Measurements from ENCODE around the gene KATNB1. TPM values are rescaled to one million over a fixed set of nuclear protein-coding genes. Genes with fewer than 3 reads are reported as not detected.

Gene KATNB1
- total RNA-seq, 4 donors from 2014 or later = 16.8 to 30.2 (median 21.0) TPM

DNA sequence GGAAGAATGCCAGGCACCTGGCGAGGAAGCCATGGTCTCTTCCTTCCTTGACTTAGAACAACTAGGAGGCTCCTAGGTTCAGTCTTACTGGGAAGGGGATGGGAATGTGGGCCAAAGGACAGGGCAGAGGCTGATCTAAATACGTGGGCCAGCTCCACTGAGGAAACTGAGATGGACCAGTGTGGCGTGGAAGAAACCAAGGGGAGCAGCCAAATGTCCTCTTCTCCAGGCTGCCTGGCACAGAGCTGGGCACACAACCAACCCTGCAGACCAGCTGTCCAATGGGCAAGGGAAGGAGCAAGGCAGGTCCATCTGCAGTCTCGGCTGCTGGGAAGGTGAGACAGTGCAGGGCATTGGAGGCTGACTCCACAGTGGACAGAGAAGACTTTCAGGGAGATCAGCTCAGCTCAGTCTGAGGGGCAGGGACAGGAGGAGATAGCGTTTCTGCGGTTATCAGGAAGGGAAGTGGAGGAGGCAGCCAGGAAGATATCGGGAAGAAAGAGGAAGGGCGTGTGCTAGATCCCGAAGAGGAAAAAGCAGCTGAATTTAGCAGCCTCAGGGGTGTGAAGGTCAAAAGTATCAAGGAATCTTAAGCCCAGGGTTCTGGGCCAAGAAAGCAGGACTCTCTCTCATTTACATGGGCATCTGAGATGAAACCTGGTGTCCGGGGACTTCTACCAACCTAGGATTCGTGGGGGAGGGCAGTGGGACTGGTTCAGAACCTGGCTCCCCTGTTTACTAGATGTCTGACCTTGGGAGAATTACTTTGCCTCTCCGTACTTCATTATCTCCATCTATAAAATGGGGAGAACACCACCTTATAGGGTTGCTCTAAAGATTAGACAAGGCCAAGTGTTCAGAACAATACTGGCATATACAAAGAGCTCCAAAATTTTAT is 64.9 kb downstream of the KATNB1 start:
- TF ChIP-seq CTCF (IDR thresholded peaks at IDR 0.05) (no peak), POLR2A (IDR thresholded peaks at IDR 0.05) (no peak)
- Histone ChIP-seq H3K27ac (peak overlapping the region in 3 of 4 donors; percentile 82 to 90 (median 89)), H3K36me3 (peaks cover 0 to 10% (median 0%) of the 10 kb centered on the region in 3 donors), H3K4me1 (peaks cover 29 to 81% (median 45%) of the 10 kb centered on the region in 3 donors), H3K27me3 (no peaks in the 10 kb centered on the region), H3K4me3 (peak overlapping the region in 3 of 4 donors; percentile 55 to 71 (median 62)), H3K9me3 (no peaks in the 10 kb centered on the region)
- intact Hi-C loops (cut with DNase I) = no loop called here
- WGBS, 2 donors = 53 to 66% methylated on average over 10 to 12 of the region's 12 CpGs
- DNase-seq = no peak

DNA sequence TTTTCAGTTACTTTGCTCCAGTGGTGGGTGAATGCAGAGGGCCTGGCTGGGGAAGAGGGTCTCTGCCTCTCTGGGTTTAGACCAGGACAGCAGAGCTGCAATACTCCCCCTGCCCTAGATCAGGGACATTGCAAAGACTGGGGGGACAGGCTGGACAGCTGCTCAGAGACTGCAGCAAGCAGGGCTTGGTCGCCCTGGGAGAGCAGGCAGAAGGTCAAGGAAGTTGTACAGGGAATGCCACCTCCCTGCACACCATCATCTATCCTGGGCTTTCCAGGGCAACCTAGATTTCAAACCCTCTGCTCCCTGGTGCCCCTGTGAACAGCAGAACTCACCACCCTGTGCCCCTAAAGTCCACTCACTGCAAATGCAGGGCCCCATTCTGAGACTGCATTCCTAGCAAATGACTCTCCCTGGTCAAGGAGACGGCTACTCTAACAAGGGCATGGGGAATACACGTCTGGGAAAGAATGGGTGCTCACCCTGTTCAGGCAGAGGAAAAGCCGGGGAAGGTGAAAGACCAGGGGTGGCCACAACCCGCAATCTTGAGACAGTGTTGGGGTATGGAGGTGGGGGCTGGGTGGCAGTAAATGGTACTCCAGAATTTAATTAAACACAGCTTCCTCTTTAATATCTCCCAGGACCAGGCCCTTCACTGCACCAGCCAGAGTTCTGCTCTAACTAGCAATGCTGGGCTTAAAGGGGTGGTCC is 65.7 kb downstream of the KATNB1 start:
- Histone ChIP-seq H3K9me3 (no peaks in the 10 kb centered on the region), H3K4me3 (peak overlapping the region; percentile 38 to 71 (median 58)), H3K27me3 (no peaks in the 10 kb centered on the region), H3K4me1 (peaks cover 29 to 79% (median 45%) of the 10 kb centered on the region in 3 donors), H3K36me3 (peaks cover 0 to 10% (median 0%) of the 10 kb centered on the region in 3 donors), H3K27ac (peak overlapping the region; percentile 73 to 90 (median 86))
- 48 to 72% methylated on average over 4 of the region's 5 CpGs for WGBS, 2 donors
- TF ChIP-seq CTCF (IDR thresholded peaks at IDR 0.05) = no peak
- TF ChIP-seq POLR2A (IDR thresholded peaks at IDR 0.05) = no peak
- DNase-seq = no peak
- intact Hi-C loops (cut with DNase I) = no loop called here

DNA sequence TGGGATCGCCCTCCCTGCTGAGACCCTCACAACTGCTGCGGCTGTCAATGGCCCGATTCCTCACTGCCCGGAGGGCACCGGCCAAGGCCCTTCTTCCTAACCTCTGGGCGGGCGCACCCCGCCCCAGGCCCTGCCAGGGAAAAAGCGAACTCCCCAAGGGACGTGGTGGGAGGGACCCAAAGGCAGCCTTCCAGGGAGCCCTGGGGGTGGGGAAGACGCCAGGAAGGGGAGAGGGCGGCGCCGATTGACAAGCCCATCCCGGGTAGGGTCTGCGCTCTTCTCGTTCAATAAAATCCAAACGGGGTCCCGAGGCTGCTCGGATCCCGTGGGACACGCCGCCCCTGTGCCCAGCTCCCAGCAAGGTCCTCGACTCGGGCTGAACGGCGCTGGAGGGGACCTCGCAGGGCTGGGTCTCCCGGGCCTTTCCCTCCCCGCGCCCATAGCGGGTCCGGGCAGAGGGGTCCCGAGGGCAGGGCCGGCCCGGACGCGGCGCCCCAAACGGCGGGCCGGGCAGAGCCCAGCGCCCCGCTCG is 66.3 kb downstream of the KATNB1 start:
- H3K27me3 ChIP-seq = no peaks in the 10 kb centered on the region
- H3K9me3 ChIP-seq = no peaks in the 10 kb centered on the region
- H3K4me1 ChIP-seq = peaks cover 29 to 79% (median 45%) of the 10 kb centered on the region in 3 donors
- H3K27ac ChIP-seq = peak overlapping the region; percentile 73 to 90 (median 86)
- 20% methylated on average over 3 of the region's 45 CpGs; no CpG with 5 or more reads in 1 of the 2 donors for WGBS, 2 donors
- peaks cover 0 to 8% (median 0%) of the 10 kb centered on the region in 3 donors for H3K36me3 ChIP-seq
- TF ChIP-seq POLR2A (IDR thresholded peaks at IDR 0.05) (no peak), CTCF (IDR thresholded peaks at IDR 0.05) (no peak)
- intact Hi-C loops (cut with DNase I) = no loop called here
- peak overlapping the region; percentile 38 to 71 (median 58) for H3K4me3 ChIP-seq
- DNase-seq = no peak

- Histone ChIP-seq H3K4me3 (peak within 1 kb of the TSS; percentile 38 to 71 (median 58)), H3K36me3 (peaks cover 0 to 2% (median 0%) of the 10 kb centered on the region in 3 donors), H3K27ac (peak within 1 kb of the TSS; percentile 73 to 90 (median 86)), H3K27me3 (no peaks in the 10 kb centered on the region), H3K4me1 (peaks cover 35 to 79% (median 45%) of the 10 kb centered on the region in 3 donors), H3K9me3 (no peaks in the 10 kb centered on the region)
- TF ChIP-seq POLR2A (IDR thresholded peaks at IDR 0.05) (peak in 1 of 4 donors; percentile 10), CTCF (IDR thresholded peaks at IDR 0.05) (peak in 4 of 6 experiments; percentile 16 to 50 (median 34))
- intact Hi-C loops (cut with DNase I) = no loop called here
- 10 to 16% methylated on average over 26 to 31 of the region's 78 CpGs for WGBS, 2 donors
- DNase-seq = no peak
Observed at GRCh38 chr16:57802341-57803133, 67.0 kb downstream of the KATNB1 start, which contains the start of gene KIFC3. Gene KIFC3, minus strand, starts transcription at chr16:57802491. Its CDS starts 4,248 bp downstream, at chr16:57798243.
